ENCODE data around the gene S1PR2.
A peak's percentile ranks its signal among the peaks of the same experiment; 100 is the strongest.

The S1PR2 gene

DNA sequence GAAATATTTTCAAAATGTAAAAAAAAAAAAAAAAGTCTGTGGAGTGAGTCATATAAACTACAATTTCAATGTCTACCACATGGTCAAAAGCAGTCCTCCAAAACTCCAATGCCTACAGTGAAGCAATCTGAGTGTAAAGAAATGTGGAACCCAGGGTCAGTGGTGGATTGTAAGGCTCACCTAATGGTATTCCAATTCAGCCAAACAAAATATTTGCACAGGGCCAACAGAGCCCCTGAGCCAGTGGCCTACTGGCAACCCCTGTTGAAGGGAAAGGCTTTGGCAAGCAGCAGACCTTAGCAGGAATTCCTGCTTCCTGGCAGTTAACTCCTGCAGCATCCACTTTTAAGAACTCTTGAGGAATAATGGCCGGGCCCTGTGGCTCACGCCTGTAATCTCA is 39.8 kb downstream of the S1PR2 start:
- no peak overlapping the region for H3K27ac ChIP-seq (ENCODE audit: low read depth, low read length)
- no peak overlapping the region for H3K4me2 ChIP-seq (ENCODE audit: low read length)
- H2BK120ac ChIP-seq (ENCODE audit: low read depth, low read length), result no peak overlapping the region
- no peaks in the 10 kb centered on the region for H3K27me3 ChIP-seq (ENCODE audit: insufficient read depth, low read length, poor library complexity)
- no peak overlapping the region for H2AK5ac ChIP-seq (ENCODE audit: low read length)
- no peak overlapping the region for H3K23ac ChIP-seq (ENCODE audit: low read length)
- peaks cover 72% of the 10 kb centered on the region for H3K79me2 ChIP-seq (ENCODE audit: control insufficient read depth, insufficient read depth, low read length)
- no peak overlapping the region for H3K4me3 ChIP-seq (ENCODE audit: low read length)
- no CpG with 5 or more reads among the region's 2 CpGs for WGBS (ENCODE audit: extremely low coverage, insufficient coverage, low lambda C conversion rate)
- H2BK5ac ChIP-seq (ENCODE audit: low read length), result no peak overlapping the region
- DNase-seq, result no peak
- H2BK15ac ChIP-seq (replicated peaks; ENCODE audit: low read depth), result no peak overlapping the region
- H4K5ac ChIP-seq (ENCODE audit: low read length), result no peak overlapping the region
- no peak overlapping the region for H3K4ac ChIP-seq (ENCODE audit: low read depth, low read length)
- H3K56ac ChIP-seq (ENCODE audit: low read length), result no peak overlapping the region
- H3K36me3 ChIP-seq (ENCODE audit: control insufficient read depth, insufficient read depth, low read length), result no peaks in the 10 kb centered on the region
- H4K8ac ChIP-seq (ENCODE audit: low read depth, low read length), result no peak overlapping the region
- no peaks in the 10 kb centered on the region for H3K4me1 ChIP-seq (ENCODE audit: control insufficient read depth, low read depth, low read length)
- H3K18ac ChIP-seq (ENCODE audit: low read length), result no peak overlapping the region
- no peak overlapping the region for H3K9ac ChIP-seq (ENCODE audit: low read length)
- H3K79me1 ChIP-seq (ENCODE audit: low read length), result peaks cover 8% of the 10 kb centered on the region

DNA sequence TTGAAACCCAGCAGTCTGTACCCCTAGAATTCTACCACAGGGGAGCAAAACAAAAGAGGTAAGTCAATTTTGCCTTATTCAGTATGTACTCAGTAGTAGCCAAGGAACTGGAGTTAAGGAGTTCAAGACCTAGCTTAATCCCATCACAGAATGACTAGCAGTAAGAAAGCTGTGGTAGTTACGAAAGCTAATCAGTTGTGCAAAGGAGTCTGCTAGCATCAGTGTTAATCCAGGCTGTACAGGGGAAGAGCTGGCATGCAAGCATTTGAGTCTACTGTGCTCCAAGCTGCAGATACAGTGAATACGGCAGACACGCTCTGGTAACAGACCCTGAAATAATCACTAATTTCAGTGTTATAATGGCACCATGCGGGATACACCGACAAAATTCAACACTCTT is 41.1 kb downstream of the S1PR2 start:
- H3K27me3 ChIP-seq (ENCODE audit: insufficient read depth, low read length, poor library complexity), result no peaks in the 10 kb centered on the region
- no peak overlapping the region for H3K18ac ChIP-seq (ENCODE audit: low read length)
- H3K4me3 ChIP-seq (ENCODE audit: low read length), result no peak overlapping the region
- no peak overlapping the region for H2AK5ac ChIP-seq (ENCODE audit: low read length)
- peaks cover 82% of the 10 kb centered on the region for H3K79me2 ChIP-seq (ENCODE audit: control insufficient read depth, insufficient read depth, low read length)
- H2BK120ac ChIP-seq (ENCODE audit: low read depth, low read length), result no peak overlapping the region
- H4K5ac ChIP-seq (ENCODE audit: low read length), result no peak overlapping the region
- no peak for DNase-seq
- H2BK15ac ChIP-seq (replicated peaks; ENCODE audit: low read depth), result no peak overlapping the region
- H3K23ac ChIP-seq (ENCODE audit: low read length), result no peak overlapping the region
- peaks cover 1% of the 10 kb centered on the region for H3K36me3 ChIP-seq (ENCODE audit: control insufficient read depth, insufficient read depth, low read length)
- no CpG with 5 or more reads among the region's 5 CpGs for WGBS (ENCODE audit: extremely low coverage, insufficient coverage, low lambda C conversion rate)
- H3K4me2 ChIP-seq (ENCODE audit: low read length), result no peak overlapping the region
- no peak overlapping the region for H3K27ac ChIP-seq (ENCODE audit: low read depth, low read length)
- no peak overlapping the region for H3K4ac ChIP-seq (ENCODE audit: low read depth, low read length)
- H3K79me1 ChIP-seq (ENCODE audit: low read length), result peaks cover 12% of the 10 kb centered on the region
- no peak overlapping the region for H2BK5ac ChIP-seq (ENCODE audit: low read length)
- no peak overlapping the region for H3K9ac ChIP-seq (ENCODE audit: low read length)
- no peak overlapping the region for H3K56ac ChIP-seq (ENCODE audit: low read length)
- H4K8ac ChIP-seq (ENCODE audit: low read depth, low read length), result no peak overlapping the region
- no peaks in the 10 kb centered on the region for H3K4me1 ChIP-seq (ENCODE audit: control insufficient read depth, low read depth, low read length)

DNA sequence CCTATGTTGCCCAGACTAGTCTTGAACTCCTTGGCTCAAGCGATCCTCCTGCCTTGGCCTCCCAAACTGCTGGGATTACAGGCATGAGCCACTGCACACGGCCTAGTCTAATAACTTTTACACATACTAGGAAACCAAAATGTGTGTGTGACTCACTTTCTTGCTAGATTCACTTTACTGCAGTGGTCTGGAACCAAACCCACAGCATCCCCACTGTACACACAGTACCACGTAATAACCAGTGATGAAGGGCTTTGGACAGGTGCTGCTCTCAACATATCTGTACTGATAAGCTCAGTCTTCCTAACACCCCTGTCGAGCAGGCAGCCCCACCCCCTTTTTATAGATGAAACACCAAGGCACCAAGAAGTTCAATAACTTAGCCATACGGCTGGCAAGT is 41.5 kb downstream of the S1PR2 start:
- Histone ChIP-seq H3K4ac (ENCODE audit: low read depth, low read length) (no peak overlapping the region), H3K79me2 (ENCODE audit: control insufficient read depth, insufficient read depth, low read length) (peaks cover 86% of the 10 kb centered on the region), H3K36me3 (ENCODE audit: control insufficient read depth, insufficient read depth, low read length) (peaks cover 1% of the 10 kb centered on the region), H3K27ac (ENCODE audit: low read depth, low read length) (no peak overlapping the region), H3K23ac (ENCODE audit: low read length) (no peak overlapping the region), H4K5ac (ENCODE audit: low read length) (no peak overlapping the region), H3K9ac (ENCODE audit: low read length) (no peak overlapping the region), H3K27me3 (ENCODE audit: insufficient read depth, low read length, poor library complexity) (no peaks in the 10 kb centered on the region), H3K56ac (ENCODE audit: low read length) (no peak overlapping the region), H2BK15ac (replicated peaks; ENCODE audit: low read depth) (no peak overlapping the region), H4K8ac (ENCODE audit: low read depth, low read length) (no peak overlapping the region), H2BK120ac (ENCODE audit: low read depth, low read length) (no peak overlapping the region), H2AK5ac (ENCODE audit: low read length) (no peak overlapping the region), H2BK5ac (ENCODE audit: low read length) (no peak overlapping the region), H3K4me1 (ENCODE audit: control insufficient read depth, low read depth, low read length) (no peaks in the 10 kb centered on the region), H3K79me1 (ENCODE audit: low read length) (peaks cover 14% of the 10 kb centered on the region), H3K4me3 (ENCODE audit: low read length) (no peak overlapping the region), H3K4me2 (ENCODE audit: low read length) (no peak overlapping the region), H3K18ac (ENCODE audit: low read length) (no peak overlapping the region)
- no peak for DNase-seq
- no CpG with 5 or more reads among the region's 5 CpGs for WGBS (ENCODE audit: extremely low coverage, insufficient coverage, low lambda C conversion rate)

DNA sequence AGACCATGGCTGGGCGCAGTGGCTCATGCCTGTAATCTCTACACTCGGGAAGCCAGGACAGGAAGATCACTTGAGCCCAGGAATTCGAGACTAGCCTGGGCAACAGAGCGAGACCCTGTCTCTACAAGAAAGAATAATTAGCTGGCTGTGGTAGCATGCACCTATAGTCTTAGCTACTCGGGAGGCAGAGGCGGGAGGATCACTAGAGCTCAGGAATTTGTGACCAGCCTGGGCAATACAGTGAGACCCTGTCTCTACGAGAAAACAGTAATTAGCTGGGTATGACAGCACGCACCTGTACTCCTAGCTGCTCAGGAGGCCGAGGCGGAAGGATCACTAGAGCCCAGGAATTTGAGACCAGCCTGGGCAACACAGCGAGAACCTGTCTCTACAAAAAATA is 43.8 kb downstream of the S1PR2 start:
- H3K23ac ChIP-seq (ENCODE audit: low read length), result no peak overlapping the region
- H3K4me1 ChIP-seq (ENCODE audit: control insufficient read depth, low read depth, low read length), result no peaks in the 10 kb centered on the region
- no peak overlapping the region for H3K56ac ChIP-seq (ENCODE audit: low read length)
- H3K18ac ChIP-seq (ENCODE audit: low read length), result no peak overlapping the region
- peaks cover 1% of the 10 kb centered on the region for H3K36me3 ChIP-seq (ENCODE audit: control insufficient read depth, insufficient read depth, low read length)
- H4K8ac ChIP-seq (ENCODE audit: low read depth, low read length), result no peak overlapping the region
- H2BK120ac ChIP-seq (ENCODE audit: low read depth, low read length), result no peak overlapping the region
- no peak overlapping the region for H2AK5ac ChIP-seq (ENCODE audit: low read length)
- H3K4ac ChIP-seq (ENCODE audit: low read depth, low read length), result no peak overlapping the region
- H3K27me3 ChIP-seq (ENCODE audit: insufficient read depth, low read length, poor library complexity), result no peaks in the 10 kb centered on the region
- H3K79me2 ChIP-seq (ENCODE audit: control insufficient read depth, insufficient read depth, low read length), result peaks cover 76% of the 10 kb centered on the region
- peaks cover 13% of the 10 kb centered on the region for H3K79me1 ChIP-seq (ENCODE audit: low read length)
- no peak overlapping the region for H4K5ac ChIP-seq (ENCODE audit: low read length)
- no peak overlapping the region for H3K4me3 ChIP-seq (ENCODE audit: low read length)
- H2BK15ac ChIP-seq (replicated peaks; ENCODE audit: low read depth), result no peak overlapping the region
- no CpG with 5 or more reads among the region's 11 CpGs for WGBS (ENCODE audit: extremely low coverage, insufficient coverage, low lambda C conversion rate)
- H3K27ac ChIP-seq (ENCODE audit: low read depth, low read length), result no peak overlapping the region
- H3K9ac ChIP-seq (ENCODE audit: low read length), result no peak overlapping the region
- H3K4me2 ChIP-seq (ENCODE audit: low read length), result no peak overlapping the region
- H2BK5ac ChIP-seq (ENCODE audit: low read length), result no peak overlapping the region
- DNase-seq, result no peak

GRCh38 chr19:10184636-10185035 is 46.5 kb downstream of the S1PR2 start:
- Histone ChIP-seq H3K18ac (ENCODE audit: low read length) (no peak overlapping the region), H2BK5ac (ENCODE audit: low read length) (no peak overlapping the region), H4K8ac (ENCODE audit: low read depth, low read length) (no peak overlapping the region), H3K36me3 (ENCODE audit: control insufficient read depth, insufficient read depth, low read length) (peaks cover 6% of the 10 kb centered on the region), H2BK120ac (ENCODE audit: low read depth, low read length) (no peak overlapping the region), H3K27me3 (ENCODE audit: insufficient read depth, low read length, poor library complexity) (no peaks in the 10 kb centered on the region), H3K4me3 (ENCODE audit: low read length) (no peak overlapping the region), H3K56ac (ENCODE audit: low read length) (no peak overlapping the region), H3K79me1 (ENCODE audit: low read length) (peaks cover 8% of the 10 kb centered on the region), H3K4ac (ENCODE audit: low read depth, low read length) (no peak overlapping the region), H2BK15ac (replicated peaks; ENCODE audit: low read depth) (no peak overlapping the region), H4K5ac (ENCODE audit: low read length) (no peak overlapping the region), H3K27ac (ENCODE audit: low read depth, low read length) (no peak overlapping the region), H3K23ac (ENCODE audit: low read length) (no peak overlapping the region), H3K4me2 (ENCODE audit: low read length) (no peak overlapping the region), H3K79me2 (ENCODE audit: control insufficient read depth, insufficient read depth, low read length) (peaks cover 53% of the 10 kb centered on the region), H3K9ac (ENCODE audit: low read length) (no peak overlapping the region), H2AK5ac (ENCODE audit: low read length) (no peak overlapping the region), H3K4me1 (ENCODE audit: control insufficient read depth, low read depth, low read length) (no peaks in the 10 kb centered on the region)
- no peak for DNase-seq
- no CpG with 5 or more reads among the region's 5 CpGs for WGBS (ENCODE audit: extremely low coverage, insufficient coverage, low lambda C conversion rate)

- DNase-seq, result no peak
- Histone ChIP-seq H3K4ac (ENCODE audit: low read depth, low read length) (no peak overlapping the region), H3K23ac (ENCODE audit: low read length) (no peak overlapping the region), H3K56ac (ENCODE audit: low read length) (peak overlapping the region; percentile 15), H3K79me1 (ENCODE audit: low read length) (peaks cover 7% of the 10 kb centered on the region), H3K4me2 (ENCODE audit: low read length) (no peak overlapping the region), H2BK5ac (ENCODE audit: low read length) (no peak overlapping the region), H2AK5ac (ENCODE audit: low read length) (no peak overlapping the region), H2BK15ac (replicated peaks; ENCODE audit: low read depth) (no peak overlapping the region), H2BK120ac (ENCODE audit: low read depth, low read length) (no peak overlapping the region), H3K18ac (ENCODE audit: low read length) (no peak overlapping the region), H3K27ac (ENCODE audit: low read depth, low read length) (no peak overlapping the region), H4K5ac (ENCODE audit: low read length) (no peak overlapping the region), H3K9ac (ENCODE audit: low read length) (no peak overlapping the region), H3K27me3 (ENCODE audit: insufficient read depth, low read length, poor library complexity) (no peaks in the 10 kb centered on the region), H3K36me3 (ENCODE audit: control insufficient read depth, insufficient read depth, low read length) (peaks cover 9% of the 10 kb centered on the region), H3K4me3 (ENCODE audit: low read length) (no peak overlapping the region), H3K79me2 (ENCODE audit: control insufficient read depth, insufficient read depth, low read length) (peaks cover 49% of the 10 kb centered on the region), H4K8ac (ENCODE audit: low read depth, low read length) (no peak overlapping the region), H3K4me1 (ENCODE audit: control insufficient read depth, low read depth, low read length) (no peaks in the 10 kb centered on the region)
- no CpG with 5 or more reads among the region's 3 CpGs for whole genome bisulfite sequencing (ENCODE audit: extremely low coverage, insufficient coverage, low lambda C conversion rate)
These were observed 47.2 kb downstream of the S1PR2 start for GRCh38 chr19:10183926-10184325.
